ACC112 (cell line): Measurements from ENCODE around the gene LHX8.

Experiments used
- H2AFZ ChIP-seq: fragments of 200-600 bp; sonication (generic); one replicate; pipeline ENCODE4 v1.6.0; 2017; ENCODE audit warnings: antibody characterized with exemption, low read length; ENCODE audit not compliant: unreplicated experiment
- H3K27ac ChIP-seq: fragments of 200-600 bp; sonication (generic); 2 replicates; pipeline ENCODE4 v1.5.1; 2014; ENCODE audit warnings: low read depth, mild to moderate bottlenecking, antibody characterized with exemption, low read length, moderate library complexity
- H3K27me3 ChIP-seq: fragments of 200-600 bp; sonication (generic); 2 replicates; pipeline ENCODE4 v1.6.1; 2014; ENCODE audit warnings: mild to moderate bottlenecking, antibody characterized with exemption, low read length, moderate library complexity, mixed read lengths; ENCODE audit not compliant: insufficient read depth
- H3K36me3 ChIP-seq: fragments of 200-600 bp; sonication (generic); 2 replicates; pipeline ENCODE4 v1.6.1; 2016; ENCODE audit warnings: mild to moderate bottlenecking, antibody characterized with exemption, low read length, moderate library complexity, mixed read lengths; ENCODE audit not compliant: insufficient read depth
- H3K4me1 ChIP-seq: fragments of 200-600 bp; sonication (generic); one replicate; pipeline ENCODE4 v1.6.1; 2016; ENCODE audit warnings: low read length, mixed read lengths; ENCODE audit not compliant: insufficient read depth, unreplicated experiment, control insufficient read depth
- H3K4me3 ChIP-seq: fragments of 200-600 bp; sonication (generic); 2 replicates; pipeline ENCODE4 v1.5.1; 2014; ENCODE audit warnings: mild to moderate bottlenecking, low read depth, low read length
- H3K79me2 ChIP-seq: fragments of 200-600 bp; sonication (generic); one replicate; pipeline ENCODE4 v1.6.0; 2016; ENCODE audit warnings: low read length; ENCODE audit not compliant: control insufficient read depth, unreplicated experiment, insufficient read depth

LHX8 gene

DNA sequence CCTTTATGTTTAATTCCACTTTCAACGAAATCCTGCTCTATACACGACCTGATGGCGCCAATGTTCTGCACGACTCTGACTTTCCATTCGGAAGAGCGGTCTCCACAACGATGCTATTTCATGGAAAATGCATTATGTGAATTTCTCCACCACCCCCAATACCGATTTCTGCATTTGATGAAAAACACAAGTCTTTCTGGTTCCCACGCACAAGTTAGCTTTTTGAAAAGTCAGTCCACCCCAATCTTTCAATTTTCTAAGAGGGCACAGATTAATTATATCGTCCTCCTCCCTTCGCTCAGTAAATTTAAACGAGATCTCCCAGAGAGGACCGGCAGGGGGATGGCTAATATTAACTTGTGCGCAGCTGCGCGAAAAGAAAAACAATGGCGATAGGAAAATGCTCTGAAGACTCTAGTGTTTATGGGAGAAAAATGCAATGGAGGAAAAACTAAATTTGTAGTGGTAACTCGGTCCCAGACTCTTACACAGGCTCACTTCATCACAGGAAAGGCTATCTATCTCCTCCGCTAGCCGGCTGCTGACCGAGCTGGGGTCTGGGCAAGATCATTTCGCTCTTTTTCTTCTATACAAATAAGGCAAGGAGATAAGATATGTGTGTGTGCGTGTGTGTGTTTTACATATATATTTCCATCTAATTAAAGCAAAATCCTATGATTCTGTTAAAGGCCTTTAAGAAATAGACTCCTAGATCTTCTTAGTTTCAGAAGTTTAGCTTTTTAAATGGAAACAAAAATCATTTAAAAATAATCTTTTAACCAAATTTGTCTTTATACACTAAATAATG, 1.2 kb upstream of the LHX8 start:
- peaks cover 27% of the 10 kb centered on the region for H3K79me2 ChIP-seq
- no peaks in the 10 kb centered on the region for H3K27me3 ChIP-seq
- H2AFZ ChIP-seq = peak overlapping the region; percentile 84
- H3K4me3 ChIP-seq = peak overlapping the region; percentile 81
- H3K36me3 ChIP-seq = no peaks in the 10 kb centered on the region
- H3K4me1 ChIP-seq = no peaks in the 10 kb centered on the region
- H3K27ac ChIP-seq = peak overlapping the region; percentile 95

DNA sequence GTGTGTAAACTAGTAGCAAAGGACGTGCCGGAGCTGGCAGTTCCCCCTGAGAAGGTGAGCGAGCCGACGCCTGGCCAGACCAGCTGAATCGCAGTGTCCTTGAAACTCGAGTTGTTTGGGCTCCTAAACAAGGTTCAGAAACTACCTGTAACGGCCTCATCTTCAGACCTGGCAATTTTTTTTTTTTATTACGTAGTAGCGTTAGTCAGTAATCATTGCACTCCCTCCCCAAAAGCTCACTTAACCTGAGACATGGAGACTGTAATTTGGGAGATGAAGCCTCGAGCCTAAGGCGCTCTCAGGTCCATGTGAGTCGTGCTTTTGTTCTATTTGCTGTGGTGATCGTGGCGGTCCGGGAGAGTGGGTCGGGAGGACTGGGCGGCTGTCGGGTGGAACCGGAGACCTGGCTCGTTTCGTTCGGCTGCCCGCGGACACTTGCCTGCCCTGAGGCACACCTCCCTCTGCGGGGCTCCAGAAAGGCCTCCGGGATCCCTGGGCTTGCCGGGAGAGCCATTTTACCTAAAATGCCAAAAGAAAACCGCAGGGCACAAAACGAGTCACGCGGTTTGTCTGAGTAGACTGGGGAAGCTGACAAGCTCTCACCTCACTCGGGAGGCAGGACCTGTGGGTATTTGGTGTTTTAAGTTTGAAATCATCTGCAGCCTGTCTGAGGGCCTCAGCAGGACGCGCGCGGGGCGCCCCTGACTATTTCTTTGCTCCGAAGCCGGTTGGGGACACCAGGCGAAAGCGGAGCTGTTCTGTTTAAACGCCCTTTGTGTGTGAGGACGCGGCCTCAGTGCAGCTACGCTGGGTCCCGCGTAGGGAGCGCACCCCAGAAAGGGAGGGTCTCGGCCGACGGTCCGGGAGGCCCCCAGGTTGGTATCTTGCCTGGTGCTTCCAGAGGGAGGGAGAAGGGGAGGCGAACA, 722 bp downstream of the LHX8 start:
- H2AFZ ChIP-seq = peak overlapping the region; percentile 41
- no peaks in the 10 kb centered on the region for H3K27me3 ChIP-seq
- H3K4me1 ChIP-seq = no peaks in the 10 kb centered on the region
- H3K79me2 ChIP-seq = peaks cover 46% of the 10 kb centered on the region
- H3K27ac ChIP-seq = peak overlapping the region; percentile 95
- H3K36me3 ChIP-seq = no peaks in the 10 kb centered on the region
- peak overlapping the region; percentile 81 for H3K4me3 ChIP-seq

DNA sequence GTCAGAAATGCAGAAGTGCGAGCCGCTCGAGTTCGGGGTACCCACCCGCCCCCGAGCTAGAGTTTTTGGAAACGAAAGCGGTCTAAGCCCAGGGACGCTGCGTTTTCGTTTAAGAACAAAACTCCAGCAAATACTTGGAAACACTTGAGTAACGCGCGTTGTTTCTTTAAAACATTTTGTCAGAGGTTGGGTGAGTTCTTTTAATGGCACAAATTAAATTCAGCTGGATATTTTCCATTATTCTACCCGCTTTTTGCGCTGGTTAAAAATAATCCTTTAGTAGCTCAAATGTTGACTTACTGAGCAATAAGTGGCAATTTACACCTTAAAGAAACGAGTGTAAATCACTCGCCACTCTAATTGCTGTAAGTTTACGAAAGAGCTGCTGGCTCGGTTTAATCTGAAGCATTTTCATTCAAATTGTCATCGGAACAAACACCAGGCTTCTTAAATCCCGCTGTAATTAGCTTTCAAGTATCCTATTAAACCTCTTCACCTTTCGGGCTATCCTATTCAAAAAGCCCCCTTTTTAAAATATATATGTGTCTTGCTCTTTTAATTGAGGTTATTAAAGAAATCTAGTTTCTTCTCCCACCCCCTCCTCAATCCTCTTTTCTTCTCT, 1.5 kb downstream of the LHX8 start:
- peaks cover 53% of the 10 kb centered on the region for H3K79me2 ChIP-seq
- peak overlapping the region; percentile 95 for H3K27ac ChIP-seq
- H2AFZ ChIP-seq = peak overlapping the region; percentile 63
- peaks cover 2% of the 10 kb centered on the region for H3K4me1 ChIP-seq
- no peaks in the 10 kb centered on the region for H3K36me3 ChIP-seq
- H3K4me3 ChIP-seq = peak overlapping the region; percentile 81
- no peaks in the 10 kb centered on the region for H3K27me3 ChIP-seq

DNA sequence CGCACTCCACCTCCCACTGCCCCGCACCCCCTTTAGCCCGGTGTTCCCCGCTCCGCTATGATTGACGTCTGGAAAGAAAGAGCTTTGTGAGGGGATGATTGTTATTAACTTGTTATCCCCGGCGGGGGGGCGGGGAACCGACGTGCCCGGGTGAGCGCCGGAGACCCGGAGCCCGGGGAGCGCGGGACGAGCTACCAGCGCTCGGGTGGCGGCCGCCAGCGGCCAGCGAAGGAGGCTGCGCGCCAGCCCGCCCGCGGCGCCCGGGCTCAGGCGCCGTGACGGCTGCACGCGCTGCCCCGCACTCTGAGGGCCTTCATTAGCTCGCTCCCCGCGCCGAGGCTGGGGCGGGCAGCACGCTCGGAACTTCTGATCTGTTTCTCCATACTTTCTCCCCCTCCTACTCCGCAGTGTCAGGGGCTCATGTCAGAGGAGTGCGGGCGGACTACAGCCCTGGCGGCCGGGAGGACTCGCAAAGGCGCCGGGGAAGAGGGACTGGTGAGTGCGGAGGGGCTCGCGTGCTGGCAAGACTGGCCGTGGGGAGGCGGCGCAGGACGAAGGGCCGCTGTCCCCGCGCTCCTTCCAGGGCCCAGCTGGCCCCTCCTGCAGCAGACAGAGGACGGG, 2.1 kb downstream of the LHX8 start:
- peak overlapping the region; percentile 63 for H2AFZ ChIP-seq
- H3K79me2 ChIP-seq = peaks cover 60% of the 10 kb centered on the region
- peak overlapping the region; percentile 81 for H3K4me3 ChIP-seq
- no peaks in the 10 kb centered on the region for H3K36me3 ChIP-seq
- H3K27me3 ChIP-seq = no peaks in the 10 kb centered on the region
- H3K4me1 ChIP-seq = peaks cover 6% of the 10 kb centered on the region
- H3K27ac ChIP-seq = peak overlapping the region; percentile 95

DNA sequence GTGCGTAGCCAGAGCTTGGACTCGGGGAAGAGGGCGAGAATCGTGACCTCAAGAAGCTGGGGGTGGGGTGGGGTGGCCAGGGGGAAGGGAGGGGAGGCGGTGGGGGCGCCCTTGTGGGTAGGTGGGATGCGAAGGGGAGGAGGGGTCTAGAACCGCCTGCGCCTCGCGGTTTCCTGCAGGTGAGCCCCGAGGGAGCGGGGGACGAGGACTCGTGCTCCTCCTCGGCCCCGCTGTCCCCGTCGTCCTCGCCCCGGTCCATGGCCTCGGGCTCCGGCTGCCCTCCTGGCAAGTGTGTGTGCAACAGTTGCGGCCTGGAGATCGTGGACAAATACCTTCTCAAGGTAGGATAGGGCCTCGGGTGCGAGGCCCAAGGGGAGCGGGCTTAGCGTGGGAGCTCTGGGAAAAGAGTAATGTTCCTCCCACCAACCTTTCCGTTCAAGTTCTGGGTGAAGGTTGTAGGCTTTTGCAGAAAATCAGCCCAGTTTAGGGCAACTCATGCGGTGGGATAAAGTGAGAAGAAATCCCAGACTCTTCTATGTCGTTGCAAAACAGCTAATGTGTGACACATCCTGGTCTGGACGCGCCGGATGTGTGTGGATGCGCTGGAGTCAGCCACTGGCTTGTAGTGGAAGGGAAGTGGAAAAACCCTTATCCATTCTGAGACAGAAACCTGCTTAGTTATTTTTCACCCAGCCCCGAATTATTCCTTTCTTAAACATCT, 2.9 kb downstream of the LHX8 start:
- H3K27me3 ChIP-seq = no peaks in the 10 kb centered on the region
- peak overlapping the region; percentile 81 for H3K4me3 ChIP-seq

DNA sequence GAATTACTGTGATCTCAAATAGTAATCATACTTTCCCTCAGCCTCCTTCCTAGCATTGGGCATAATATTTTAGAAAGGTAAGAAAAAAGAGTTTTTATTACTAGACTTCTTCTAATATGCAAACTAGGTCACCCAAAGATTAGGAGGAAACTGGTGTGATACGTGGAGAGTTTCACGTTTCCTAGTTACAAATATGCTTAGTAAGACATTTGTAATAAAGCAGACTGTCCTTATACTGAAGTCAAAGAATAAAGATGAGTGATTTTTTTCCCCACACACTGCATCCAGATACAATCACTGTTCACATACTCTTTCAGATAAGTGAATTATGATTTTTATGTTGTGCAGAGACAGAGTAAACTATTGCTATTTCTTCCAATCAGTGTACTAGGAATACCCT, 17.9 kb downstream of the LHX8 start:
- no peak overlapping the region for H3K27ac ChIP-seq
- no peaks in the 10 kb centered on the region for H3K27me3 ChIP-seq
- H2AFZ ChIP-seq = no peak overlapping the region
- H3K4me3 ChIP-seq = no peak overlapping the region
- H3K4me1 ChIP-seq = no peaks in the 10 kb centered on the region
- no peaks in the 10 kb centered on the region for H3K79me2 ChIP-seq
- H3K36me3 ChIP-seq = peaks cover 21% of the 10 kb centered on the region

More for the DNA sequence above, 2.9 kb downstream of the LHX8 start:
- Histone ChIP-seq H3K79me2 (peaks cover 65% of the 10 kb centered on the region), H3K4me1 (peaks cover 6% of the 10 kb centered on the region), H3K27ac (peak overlapping the region; percentile 95), H3K36me3 (no peaks in the 10 kb centered on the region), H2AFZ (peak overlapping the region; percentile 58)

DNA sequence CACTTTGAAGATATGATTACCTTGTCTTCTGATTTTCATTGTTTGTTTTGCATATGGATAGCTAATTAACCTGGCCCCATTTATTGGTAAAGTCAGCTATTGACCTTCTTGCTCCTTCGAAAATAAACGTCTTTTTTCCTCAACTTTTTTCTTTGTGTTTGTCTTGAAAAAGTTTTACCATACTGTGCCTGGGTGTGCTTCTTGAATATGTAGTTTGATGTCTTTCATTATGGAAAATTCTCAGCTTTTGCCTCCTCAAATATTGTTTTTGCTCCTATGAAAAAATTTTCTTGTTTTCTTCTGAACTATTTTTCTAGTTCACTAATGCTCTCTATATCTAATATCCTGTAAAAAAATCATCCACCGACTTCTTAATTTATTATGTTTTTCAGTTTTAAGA, 25.0 kb downstream of the LHX8 start:
- Histone ChIP-seq H3K27me3 (no peaks in the 10 kb centered on the region), H3K4me1 (no peaks in the 10 kb centered on the region), H2AFZ (no peak overlapping the region), H3K4me3 (no peak overlapping the region), H3K27ac (no peak overlapping the region), H3K36me3 (peaks cover 25% of the 10 kb centered on the region), H3K79me2 (no peaks in the 10 kb centered on the region)

DNA sequence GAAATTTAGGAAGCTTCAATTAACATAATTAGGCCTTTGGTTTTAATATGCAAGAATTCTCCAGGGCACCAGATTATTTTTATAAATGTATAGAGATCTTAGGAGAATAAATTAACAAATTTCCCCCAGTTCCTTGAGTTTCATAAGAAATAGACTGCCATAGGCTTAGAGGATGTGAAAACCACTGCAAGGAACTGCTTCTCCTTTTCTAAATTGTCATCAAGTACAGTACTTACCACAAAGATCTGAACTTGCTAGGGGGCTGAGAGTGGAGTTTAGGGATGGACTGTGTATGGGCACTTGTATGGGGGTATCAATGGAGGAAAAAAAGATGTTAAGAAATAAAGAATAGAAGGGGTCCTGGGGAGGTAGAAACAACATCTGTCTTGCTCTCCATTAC, 31.1 kb downstream of the LHX8 start:
- H3K36me3 ChIP-seq = no peaks in the 10 kb centered on the region
- no peaks in the 10 kb centered on the region for H3K79me2 ChIP-seq
- H3K4me1 ChIP-seq = peaks cover 8% of the 10 kb centered on the region
- H3K27ac ChIP-seq = no peak overlapping the region
- H2AFZ ChIP-seq = no peak overlapping the region
- no peak overlapping the region for H3K4me3 ChIP-seq
- H3K27me3 ChIP-seq = no peaks in the 10 kb centered on the region

DNA sequence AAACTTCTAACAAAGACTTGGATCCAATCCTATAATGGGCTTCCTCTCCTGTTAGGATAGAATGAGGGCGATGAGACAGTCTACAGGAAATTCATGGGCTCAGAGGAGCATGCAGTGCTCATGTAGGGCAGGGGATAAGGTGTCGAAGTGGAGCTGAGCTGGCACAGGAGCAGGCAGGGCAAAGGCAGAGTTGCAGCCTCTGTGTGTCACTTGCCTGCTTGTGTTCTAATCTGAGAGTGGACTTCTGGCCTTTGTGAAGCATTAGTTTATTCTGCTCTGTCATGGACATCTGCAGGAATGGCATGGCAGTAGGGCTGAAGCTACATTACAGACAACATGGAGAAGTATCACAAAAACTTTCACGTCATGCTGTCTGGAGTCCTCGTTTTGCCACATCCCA, 32.6 kb downstream of the LHX8 start:
- Histone ChIP-seq H3K36me3 (no peaks in the 10 kb centered on the region), H3K27ac (no peak overlapping the region), H3K4me3 (no peak overlapping the region), H3K79me2 (no peaks in the 10 kb centered on the region), H2AFZ (no peak overlapping the region), H3K4me1 (peaks cover 8% of the 10 kb centered on the region), H3K27me3 (no peaks in the 10 kb centered on the region)

DNA sequence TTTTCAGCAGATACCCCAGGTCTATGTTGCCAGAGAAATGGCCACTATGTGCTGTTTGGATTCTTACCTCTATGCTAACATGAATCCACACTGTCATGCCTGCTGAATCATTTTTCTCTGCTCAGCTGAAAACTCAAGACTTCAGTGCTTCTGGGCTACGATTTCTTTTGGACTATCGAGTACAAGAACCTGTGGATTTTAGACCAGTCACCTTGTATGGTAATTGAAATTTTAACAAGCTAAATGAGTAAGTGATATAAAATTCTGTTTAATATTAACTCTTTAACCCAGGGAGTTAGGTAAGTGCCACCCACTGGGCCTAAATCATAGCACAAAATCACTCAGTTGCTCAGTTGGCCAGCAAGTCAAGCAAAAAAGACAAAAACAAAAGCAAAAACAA, 35.8 kb downstream of the LHX8 start:
- no peak overlapping the region for H3K27ac ChIP-seq
- no peaks in the 10 kb centered on the region for H3K27me3 ChIP-seq
- H3K36me3 ChIP-seq = no peaks in the 10 kb centered on the region
- H3K4me1 ChIP-seq = peaks cover 20% of the 10 kb centered on the region
- H2AFZ ChIP-seq = no peak overlapping the region
- no peak overlapping the region for H3K4me3 ChIP-seq
- no peaks in the 10 kb centered on the region for H3K79me2 ChIP-seq
